ENCODE data around the gene CCL14.

DNA sequence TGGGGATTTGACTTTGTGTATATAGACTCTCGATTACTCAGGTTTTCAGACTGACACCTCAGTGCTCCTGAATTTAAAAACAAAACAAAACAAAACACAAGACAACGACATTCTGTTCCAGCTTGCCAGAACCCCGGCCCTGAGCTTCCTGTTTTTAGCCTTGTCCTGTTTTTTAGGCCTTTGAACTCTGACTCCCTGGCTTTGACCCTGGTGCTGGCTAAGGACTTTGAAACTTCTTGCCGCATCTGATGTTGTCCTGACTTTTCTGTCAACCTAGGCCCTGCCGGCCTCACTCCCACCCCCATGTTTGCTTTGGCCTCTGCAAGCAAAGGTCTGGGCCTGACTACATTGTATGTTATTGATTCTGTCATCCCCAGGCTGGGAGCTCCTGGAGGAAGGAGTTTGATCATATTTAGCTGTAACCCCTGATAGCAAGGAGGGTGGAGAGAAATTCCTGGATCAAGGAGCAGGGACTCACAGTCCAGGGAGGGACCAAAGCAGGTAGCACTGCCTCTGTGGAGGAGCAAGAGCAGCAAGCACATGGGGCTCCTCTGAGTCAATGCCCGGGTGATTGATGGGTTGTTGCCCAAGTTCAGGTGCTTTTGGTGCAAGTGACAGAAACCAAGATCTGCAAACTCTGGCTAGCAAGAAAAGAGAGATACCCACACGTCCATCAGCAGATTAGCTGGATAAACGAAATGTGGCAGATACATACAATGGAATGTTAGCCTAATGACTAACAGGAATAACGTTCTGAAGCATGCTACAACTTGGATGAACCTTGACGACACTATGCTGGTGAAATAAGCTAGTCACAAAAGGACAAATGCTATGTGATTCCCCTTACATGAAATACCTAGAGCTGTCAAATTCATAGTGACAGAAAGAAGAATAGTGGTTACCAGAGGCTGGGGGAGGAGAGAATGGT is 12.9 kb downstream of the CCL14 start:
- TF ChIP-seq POLR2AphosphoS5 (IDR thresholded peaks at IDR 0.05) (no peak), POLR2A (IDR thresholded peaks at IDR 0.05) (no peak)
- TF ChIP-seq, protein P1, sequence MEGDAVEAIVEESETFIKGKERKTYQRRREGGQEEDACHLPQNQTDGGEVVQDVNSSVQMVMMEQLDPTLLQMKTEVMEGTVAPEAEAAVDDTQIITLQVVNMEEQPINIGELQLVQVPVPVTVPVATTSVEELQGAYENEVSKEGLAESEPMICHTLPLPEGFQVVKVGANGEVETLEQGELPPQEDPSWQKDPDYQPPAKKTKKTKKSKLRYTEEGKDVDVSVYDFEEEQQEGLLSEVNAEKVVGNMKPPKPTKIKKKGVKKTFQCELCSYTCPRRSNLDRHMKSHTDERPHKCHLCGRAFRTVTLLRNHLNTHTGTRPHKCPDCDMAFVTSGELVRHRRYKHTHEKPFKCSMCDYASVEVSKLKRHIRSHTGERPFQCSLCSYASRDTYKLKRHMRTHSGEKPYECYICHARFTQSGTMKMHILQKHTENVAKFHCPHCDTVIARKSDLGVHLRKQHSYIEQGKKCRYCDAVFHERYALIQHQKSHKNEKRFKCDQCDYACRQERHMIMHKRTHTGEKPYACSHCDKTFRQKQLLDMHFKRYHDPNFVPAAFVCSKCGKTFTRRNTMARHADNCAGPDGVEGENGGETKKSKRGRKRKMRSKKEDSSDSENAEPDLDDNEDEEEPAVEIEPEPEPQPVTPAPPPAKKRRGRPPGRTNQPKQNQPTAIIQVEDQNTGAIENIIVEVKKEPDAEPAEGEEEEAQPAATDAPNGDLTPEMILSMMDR (IDR thresholded peaks at IDR 0.05): no peak
